GM21576 (cell line): Measurements from ENCODE around the gene PTGES3.
A peak's percentile ranks its signal among the peaks of the same experiment; 100 is the strongest.
"Not testable (repeated sequence)": the region's sequence is repeated elsewhere in the genome, so short reads cannot be mapped to it uniquely, and the experiment has no call there.

ENCODE experiments used
- ATAC-seq: cut with Tn5 transposase; IDR thresholded peaks from one replicate; pipeline ENCODE4 v1.9.1; 2021; ENCODE audit warnings: mild to moderate bottlenecking, moderate library complexity; ENCODE audit not compliant: unreplicated experiment

PTGES3 gene

DNA sequence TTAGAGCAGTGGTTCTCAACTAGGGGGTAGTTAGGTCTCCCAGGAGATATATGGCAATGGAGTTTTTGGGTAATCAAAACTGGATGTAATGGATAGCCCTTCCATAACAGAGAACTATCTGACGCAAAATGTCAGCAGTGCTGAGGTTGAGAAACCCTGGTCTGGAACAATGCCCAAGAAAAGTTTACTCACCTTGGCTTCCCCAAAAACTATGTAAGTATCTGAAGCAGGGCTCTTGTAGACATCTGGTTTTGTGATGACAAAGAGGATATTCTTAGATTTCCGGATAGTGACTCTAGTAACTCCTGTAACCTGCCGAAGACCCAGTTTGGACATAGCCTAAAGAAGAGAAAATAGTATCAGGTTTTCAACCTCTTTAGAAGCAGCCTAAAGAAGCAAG lies 25.3 kb upstream of the PTGES3 start:
- ATAC-seq = no peak

DNA sequence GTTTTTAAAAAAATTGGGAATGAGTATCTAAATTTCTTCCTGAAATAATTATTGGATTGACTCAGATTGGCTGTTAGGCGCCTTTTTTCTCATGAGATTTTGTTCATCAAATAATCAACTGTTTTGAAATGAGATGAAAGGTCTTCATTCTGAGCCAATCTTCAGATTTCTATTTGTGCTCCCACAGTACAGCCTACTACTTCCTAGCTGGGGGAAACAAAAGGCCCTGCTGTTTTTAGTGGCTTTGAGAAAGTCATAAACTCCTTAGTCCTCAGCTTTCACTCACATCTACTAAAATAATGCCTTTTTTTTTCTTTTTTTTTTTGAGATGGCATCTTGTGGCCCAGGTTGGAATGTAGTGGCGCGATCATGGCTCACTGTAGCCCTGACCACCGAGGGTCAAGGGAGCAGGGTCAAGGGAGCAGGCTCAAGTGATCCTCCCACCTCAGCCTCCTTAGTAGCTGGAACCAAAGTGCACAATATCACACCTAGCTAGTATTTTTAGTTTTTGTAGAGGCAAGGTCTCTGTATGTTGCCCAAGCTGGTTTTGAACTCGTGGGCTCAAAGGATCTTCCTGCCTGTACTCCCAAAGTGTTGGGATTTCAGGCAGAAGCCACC lies 21.8 kb upstream of the PTGES3 start:
- ATAC-seq = no peak

GRCh38 chr12:56704522-56704921 lies 16.4 kb upstream of the PTGES3 start:
- ATAC-seq = not testable (repeated sequence)

DNA sequence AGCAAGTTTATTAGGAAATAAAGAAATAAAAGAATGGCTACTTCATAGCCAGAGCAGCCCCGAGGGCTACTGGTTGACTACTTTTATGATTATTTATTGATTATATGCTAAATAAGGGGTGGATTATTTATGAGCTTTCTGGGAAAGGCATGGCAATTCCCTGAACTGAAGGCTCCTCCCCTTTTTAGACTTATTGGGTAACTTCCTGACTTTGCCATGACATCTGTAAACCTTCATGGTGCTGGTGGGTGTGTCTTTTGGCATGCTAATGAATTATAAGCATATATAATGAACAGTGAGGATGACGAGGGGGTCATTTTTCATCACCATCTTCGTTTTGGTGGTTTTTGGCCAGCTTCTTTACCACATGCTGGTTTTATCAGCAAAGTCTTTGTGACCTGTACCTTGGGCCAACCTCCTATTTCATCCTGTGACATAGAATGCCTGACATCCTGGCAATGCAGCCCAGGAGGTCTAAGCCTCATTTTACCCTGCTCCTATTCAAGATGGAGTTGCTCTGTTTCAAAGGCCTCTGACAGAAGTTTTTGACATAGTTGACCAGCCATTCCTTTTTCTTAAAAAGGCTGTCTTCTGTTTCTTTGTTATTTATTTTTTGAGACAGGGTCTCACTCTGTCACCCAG lies 11.1 kb upstream of the PTGES3 start:
- no peak for ATAC-seq

DNA sequence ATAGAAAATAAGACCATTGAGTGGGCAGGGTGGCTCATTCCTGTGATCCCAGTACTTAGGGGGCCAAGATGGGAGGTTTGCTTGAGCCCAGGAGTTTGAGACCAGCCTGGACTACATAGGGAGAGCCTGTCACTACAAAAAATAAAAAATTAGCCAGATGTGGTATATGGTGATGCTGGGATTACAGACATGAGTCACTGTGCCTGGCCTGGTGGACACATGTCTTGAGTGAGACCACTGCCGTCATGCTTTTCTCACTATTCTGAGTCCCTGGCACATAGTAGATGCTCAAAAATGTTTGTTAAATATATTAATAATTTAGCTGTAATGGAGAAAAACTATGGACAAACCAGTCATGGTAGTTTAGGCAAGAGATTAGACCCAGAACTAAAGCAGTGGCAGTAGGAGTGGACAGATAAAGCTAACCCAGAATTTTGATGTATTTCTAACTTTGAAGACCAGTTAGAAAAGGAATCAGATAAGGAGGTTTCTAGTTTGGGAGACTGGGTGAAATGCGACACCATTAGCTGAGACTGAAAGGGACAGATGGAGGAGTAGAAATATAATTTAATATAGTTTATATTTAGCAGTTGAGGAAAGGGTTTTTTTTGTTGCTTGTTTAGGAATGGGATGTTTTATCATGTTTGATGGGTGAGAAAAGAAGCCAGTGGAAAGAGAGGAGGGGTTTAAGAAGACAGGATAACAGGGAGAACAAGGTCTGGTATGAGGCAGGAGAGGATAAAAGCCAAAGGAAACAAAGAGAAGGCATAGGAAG lies 7.4 kb upstream of the PTGES3 start:
- ATAC-seq = no peak

GRCh38 chr12:56694161-56694560 lies 6.1 kb upstream of the PTGES3 start:
- ATAC-seq = no peak

DNA sequence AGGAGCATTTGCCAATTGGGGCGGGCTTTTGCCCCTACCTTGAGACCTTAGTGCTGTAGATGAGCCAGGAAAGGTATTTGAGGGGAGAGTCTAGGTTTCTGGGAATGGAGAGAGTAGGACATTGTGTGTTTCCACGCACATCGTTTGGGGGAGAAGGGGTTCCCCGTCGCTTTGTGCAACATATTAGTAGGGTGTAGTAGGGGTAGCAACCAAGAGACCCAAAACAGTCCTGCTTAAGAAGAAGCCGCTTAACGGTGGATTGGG lies 694 bp upstream of the PTGES3 start:
- ATAC-seq = no peak

DNA sequence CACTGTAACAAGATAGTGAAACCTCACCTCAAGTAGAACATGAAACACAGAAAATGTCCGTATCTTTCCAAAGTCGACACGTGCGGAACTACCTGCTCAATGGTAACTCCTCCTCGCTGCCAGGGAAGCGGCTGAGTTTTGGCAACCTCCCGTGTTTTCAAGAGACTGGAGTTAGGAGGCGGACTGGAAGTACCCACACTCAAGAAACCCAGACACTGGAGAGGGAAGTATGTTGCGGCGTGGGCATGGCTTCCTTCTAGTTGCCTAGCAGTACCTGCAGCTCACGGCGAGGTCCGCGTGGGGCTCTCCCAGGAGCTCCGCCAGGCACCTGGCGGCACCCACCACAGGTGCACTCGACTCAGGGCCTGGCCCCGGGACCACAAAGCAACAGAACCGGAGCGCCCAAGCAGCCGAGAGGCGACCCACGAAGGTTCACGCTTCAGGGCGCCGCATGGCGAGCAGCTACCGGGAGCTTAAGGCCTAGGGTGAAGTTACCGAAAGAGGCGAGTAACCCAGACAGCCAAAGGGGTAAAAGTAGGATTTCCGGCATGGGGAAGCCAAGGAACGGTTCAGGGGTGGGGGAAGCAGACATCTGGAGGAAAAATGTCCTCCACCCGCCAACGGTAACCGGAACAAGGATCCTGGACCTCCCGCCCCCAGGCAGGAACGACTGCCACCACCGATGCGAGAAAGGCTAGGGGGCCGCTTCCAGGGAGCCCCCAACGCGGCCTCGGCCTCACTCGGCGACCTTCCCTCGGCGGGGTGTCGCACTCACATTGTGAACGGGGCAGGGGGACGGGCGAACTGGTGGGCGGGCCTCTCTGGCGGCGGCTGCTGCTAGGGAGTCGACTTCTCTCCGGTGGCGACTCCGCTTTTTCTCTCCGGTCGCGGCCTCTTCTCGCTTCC lies 608 bp downstream of the PTGES3 start:
- ATAC-seq = peak; percentile 3

DNA sequence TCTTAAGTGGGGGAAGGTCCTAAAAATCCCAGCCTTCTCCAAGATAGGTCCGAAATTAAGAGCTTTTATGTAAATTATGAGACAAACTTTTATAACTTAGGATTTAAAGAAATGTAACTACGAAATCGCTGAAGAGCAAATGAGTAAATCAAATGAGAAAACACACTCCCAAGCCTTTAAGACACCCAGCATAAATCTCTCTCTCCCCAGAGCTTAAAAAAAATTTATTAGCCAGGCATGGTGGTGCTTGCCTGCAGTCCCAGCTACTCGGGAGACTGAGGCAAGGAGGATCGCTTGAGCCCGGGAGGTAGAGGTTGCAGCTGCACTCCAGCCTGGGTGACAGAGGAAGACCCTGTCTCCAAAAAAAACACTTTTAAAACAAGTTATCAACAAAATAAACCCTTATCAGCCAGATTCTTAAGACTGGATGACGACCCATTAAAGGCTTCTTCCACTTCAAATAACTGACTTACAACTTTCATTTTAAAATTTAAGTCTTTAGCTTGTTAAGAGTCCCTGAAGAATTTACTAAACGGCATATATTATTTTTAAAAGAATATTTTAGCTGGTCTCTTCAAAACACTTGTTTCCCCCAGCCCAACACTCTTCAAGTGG lies 3.2 kb downstream of the PTGES3 start:
- ATAC-seq = no peak

- no peak for ATAC-seq
These were observed 5.8 kb downstream of the PTGES3 start for GRCh38 chr12:56682323-56682722.

GRCh38 chr12:56679883-56680575 lies 8.1 kb downstream of the PTGES3 start:
- no peak for ATAC-seq

DNA sequence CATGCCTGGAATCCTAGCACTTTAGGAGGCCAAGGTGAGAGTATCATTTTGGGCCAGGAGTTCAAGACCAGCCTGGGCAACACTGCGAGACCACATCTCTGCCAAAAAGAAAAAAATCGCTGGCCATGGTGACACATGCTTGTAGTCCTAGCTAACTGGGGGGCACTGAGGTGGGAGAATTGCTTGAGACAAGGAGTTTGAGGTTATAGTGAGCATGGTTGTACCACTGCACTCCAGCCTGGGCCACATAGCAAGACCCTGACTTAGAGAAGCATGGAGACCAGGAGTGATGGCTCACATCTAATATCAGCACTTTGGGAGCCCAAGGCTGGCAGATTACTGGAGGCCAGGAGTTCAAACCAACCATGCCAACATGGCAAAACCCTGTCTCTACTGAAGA lies 9.2 kb downstream of the PTGES3 start:
- ATAC-seq = no peak

DNA sequence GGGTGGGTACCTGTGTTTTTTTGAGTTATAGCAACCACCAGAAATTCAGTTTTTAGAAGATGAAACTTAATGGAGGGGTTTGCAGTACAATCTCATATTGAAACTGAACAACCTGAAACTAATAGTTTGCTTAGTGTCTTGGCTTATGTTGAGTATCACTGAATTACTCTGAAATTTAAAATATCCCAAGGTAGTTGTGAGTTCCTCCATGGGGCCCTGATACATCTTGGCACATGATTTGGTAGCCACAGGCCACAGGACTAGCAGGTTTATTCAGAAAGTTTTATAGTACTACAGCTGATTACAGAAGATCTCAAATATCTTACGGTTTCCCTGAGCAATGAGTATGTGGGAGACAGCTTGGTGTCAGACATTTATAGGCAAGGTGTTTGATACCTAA lies 10.4 kb downstream of the PTGES3 start:
- ATAC-seq = no peak

- ATAC-seq = no peak
These were observed 11.1 kb downstream of the PTGES3 start for GRCh38 chr12:56676851-56677580.

- ATAC-seq = no peak
These were observed 16.5 kb downstream of the PTGES3 start for GRCh38 chr12:56671608-56672007.

- ATAC-seq = no peak
These were observed 17.2 kb downstream of the PTGES3 start for GRCh38 chr12:56670836-56671235.

DNA sequence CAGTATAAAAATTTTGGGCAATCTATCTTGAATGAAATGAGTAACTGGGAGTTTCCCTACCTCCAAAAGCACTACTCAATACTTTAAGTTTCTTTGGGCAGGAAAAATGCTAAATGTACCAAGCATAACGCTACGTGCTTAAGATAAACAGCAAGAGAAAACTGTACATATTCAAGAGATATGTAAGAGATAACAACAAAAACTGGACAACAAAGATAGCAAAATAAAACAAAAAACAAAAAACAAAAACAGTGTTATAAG lies 20.0 kb downstream of the PTGES3 start:
- no peak for ATAC-seq

- no peak for ATAC-seq
These were observed 26.0 kb downstream of the PTGES3 start for GRCh38 chr12:56661979-56662638.

GRCh38 chr12:56661560-56661959 lies 26.5 kb downstream of the PTGES3 start:
- ATAC-seq = no peak

DNA sequence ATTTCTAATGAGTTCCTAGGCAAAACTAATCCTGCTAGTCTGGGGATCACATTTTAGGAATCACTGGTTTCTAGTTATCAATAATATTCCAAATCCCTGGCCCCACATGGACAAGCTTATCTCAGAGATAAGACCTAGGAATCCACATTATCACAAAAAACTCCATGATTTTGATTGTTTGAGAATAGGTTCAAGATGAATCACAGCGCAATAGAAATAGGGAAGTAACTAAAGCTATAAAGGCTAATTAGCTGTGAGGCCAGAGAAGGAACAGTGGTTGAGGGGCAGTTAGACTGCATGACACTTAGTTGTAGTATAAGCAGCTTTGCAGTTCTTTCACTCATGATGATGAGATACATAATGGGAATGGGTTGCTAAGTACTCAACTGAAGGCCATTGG lies 29.2 kb downstream of the PTGES3 start:
- no peak for ATAC-seq
